KMS-11 (cell line): ENCODE results near the gene NRM.

Experiments used
- H2AFZ ChIP-seq: fragments of 200-600 bp; sonication (generic); 2 replicates; pipeline ENCODE4 v1.6.1; 2016; ENCODE audit warnings: antibody characterized with exemption, mixed run types, low read depth
- H3K27ac ChIP-seq: fragments of 200-600 bp; sonication (generic); 2 replicates; pipeline ENCODE4 v1.6.1; 2016; ENCODE audit warnings: mild to moderate bottlenecking, mixed run types
- H3K27me3 ChIP-seq: fragments of 200-600 bp; sonication (generic); 2 replicates; pipeline ENCODE4 v1.6.1; 2017; ENCODE audit warnings: mild to moderate bottlenecking, low read depth, mixed run types, moderate library complexity; ENCODE audit not compliant: insufficient read depth
- H3K36me3 ChIP-seq: fragments of 200-600 bp; sonication (generic); 2 replicates; pipeline ENCODE4 v1.6.1; 2017; ENCODE audit warnings: mild to moderate bottlenecking, mixed run types; ENCODE audit not compliant: insufficient read depth
- H3K4me1 ChIP-seq: fragments of 200-600 bp; sonication (generic); 2 replicates; pipeline ENCODE4 v1.6.1; 2016; ENCODE audit warnings: mild to moderate bottlenecking, low read depth, mixed run types; ENCODE audit not compliant: poor library complexity, severe bottlenecking
- H3K4me2 ChIP-seq: fragments of 200-600 bp; sonication (generic); 2 replicates; pipeline ENCODE4 v1.7.0; 2016; ENCODE audit warnings: mild to moderate bottlenecking, mixed run types
- H3K4me3 ChIP-seq: fragments of 200-600 bp; sonication (generic); IDR thresholded peaks from 2 replicates; pipeline ENCODE4 v1.6.1; 2017; ENCODE audit warnings: low read depth, low read length, mixed read lengths; ENCODE audit not compliant: insufficient read depth
- H3K79me2 ChIP-seq: fragments of 200-600 bp; sonication (generic); 2 replicates; pipeline ENCODE4 v1.6.1; 2016; ENCODE audit warnings: low read depth, mixed run types; ENCODE audit not compliant: insufficient read depth
- H3K9ac ChIP-seq: fragments of 200-600 bp; sonication (generic); 2 replicates; pipeline ENCODE4 v1.6.1; 2016; ENCODE audit warnings: mild to moderate bottlenecking, mixed run types
- H4K20me1 ChIP-seq: fragments of 200-600 bp; sonication (generic); 2 replicates; pipeline ENCODE4 v1.6.1; 2016; ENCODE audit warnings: mild to moderate bottlenecking, mixed run types; ENCODE audit not compliant: insufficient read depth
- TF ChIP-seq, protein P1 (sequence below): fragments of 200-600 bp; sonication (generic); conservative IDR thresholded peaks from 2 replicates; pipeline ENCODE4 v1.6.1; 2017; ENCODE audit warnings: low read depth, mild to moderate bottlenecking, antibody characterized with exemption, low read length, moderate library complexity, mixed read lengths

NRM gene

DNA sequence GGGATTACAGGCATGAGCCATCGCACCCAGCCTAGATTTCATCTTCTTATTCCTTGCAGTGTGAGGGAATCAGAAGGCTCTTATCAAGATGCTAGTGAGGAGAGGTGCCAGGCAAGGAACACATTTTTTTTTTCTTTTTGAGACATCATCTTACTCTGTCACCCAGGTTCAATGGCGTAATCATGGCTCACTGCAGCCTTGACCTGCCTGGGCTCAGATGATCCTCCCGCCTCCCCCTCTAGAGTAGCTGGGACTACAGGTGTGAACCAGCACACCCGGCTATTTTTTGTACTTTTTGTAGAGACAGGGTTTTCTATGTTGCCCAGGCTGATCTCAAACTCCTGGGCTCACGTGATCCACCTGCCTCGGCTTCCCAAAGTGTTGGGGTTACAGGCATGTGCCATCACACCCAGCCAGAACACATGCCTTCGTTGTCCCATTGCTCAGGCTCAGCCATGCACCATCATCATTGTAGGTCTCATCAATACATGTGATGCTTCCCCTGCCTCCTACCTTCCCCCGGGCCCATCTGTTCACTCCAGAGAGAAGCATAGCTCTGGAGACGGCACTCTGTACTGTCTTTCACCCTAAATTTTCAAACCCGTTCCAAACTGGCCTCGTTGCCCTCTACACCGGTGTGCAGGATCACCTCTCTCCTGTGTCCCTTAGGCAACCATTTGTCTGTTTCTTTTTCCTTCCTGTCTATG lies 41.6 kb upstream of the NRM start:
- Histone ChIP-seq H4K20me1 (no peaks in the 10 kb centered on the region), H3K27me3 (no peaks in the 10 kb centered on the region), H3K79me2 (no peaks in the 10 kb centered on the region), H3K9ac (no peak overlapping the region), H3K36me3 (no peaks in the 10 kb centered on the region), H3K27ac (no peak overlapping the region), H2AFZ (no peak overlapping the region), H3K4me3 (no peak overlapping the region), H3K4me1 (peaks cover 16% of the 10 kb centered on the region), H3K4me2 (no peak overlapping the region)
- TF ChIP-seq, protein P1, sequence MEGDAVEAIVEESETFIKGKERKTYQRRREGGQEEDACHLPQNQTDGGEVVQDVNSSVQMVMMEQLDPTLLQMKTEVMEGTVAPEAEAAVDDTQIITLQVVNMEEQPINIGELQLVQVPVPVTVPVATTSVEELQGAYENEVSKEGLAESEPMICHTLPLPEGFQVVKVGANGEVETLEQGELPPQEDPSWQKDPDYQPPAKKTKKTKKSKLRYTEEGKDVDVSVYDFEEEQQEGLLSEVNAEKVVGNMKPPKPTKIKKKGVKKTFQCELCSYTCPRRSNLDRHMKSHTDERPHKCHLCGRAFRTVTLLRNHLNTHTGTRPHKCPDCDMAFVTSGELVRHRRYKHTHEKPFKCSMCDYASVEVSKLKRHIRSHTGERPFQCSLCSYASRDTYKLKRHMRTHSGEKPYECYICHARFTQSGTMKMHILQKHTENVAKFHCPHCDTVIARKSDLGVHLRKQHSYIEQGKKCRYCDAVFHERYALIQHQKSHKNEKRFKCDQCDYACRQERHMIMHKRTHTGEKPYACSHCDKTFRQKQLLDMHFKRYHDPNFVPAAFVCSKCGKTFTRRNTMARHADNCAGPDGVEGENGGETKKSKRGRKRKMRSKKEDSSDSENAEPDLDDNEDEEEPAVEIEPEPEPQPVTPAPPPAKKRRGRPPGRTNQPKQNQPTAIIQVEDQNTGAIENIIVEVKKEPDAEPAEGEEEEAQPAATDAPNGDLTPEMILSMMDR = no peak

DNA sequence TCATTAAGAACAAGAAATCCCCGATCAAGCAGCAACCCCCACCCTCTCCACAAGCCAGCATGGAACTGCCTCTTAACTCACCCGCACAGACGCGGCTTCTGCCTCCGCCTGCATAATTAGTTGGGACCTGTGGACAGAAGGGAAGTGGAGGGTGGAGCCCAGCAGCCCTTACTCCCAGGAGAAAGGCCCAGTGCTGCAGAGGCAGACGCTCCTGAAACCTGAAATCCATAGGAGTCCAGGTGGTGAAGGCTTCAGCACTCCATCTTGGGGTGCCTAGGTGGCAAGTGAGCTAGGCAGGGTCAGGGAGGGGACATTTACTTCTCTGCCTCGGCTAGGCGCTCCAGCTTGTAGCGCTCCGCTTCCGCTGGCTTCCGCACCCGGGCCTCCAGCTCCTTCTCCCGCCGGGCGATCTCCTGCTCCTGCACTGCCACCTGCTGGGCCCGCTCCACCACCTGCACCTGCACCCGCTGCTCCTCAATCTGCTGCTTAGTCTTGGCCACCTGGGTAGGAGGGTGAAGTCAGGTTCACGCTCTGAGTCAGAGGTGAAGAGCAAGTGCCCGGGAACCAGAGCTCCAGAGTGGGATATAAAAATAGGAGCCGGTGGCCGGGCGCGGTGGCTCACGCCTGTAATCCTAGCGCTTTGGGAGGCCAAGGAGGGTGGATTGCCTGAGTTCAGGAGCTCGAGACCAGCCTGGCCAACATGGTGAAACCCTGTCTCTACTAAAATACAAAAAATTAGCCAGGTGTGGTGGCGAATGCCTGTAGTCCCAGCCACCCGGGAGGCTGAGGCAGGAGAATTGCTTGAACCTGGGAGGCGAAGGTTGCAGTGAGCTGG lies 40.0 kb upstream of the NRM start:
- H3K36me3 ChIP-seq = no peaks in the 10 kb centered on the region

DNA sequence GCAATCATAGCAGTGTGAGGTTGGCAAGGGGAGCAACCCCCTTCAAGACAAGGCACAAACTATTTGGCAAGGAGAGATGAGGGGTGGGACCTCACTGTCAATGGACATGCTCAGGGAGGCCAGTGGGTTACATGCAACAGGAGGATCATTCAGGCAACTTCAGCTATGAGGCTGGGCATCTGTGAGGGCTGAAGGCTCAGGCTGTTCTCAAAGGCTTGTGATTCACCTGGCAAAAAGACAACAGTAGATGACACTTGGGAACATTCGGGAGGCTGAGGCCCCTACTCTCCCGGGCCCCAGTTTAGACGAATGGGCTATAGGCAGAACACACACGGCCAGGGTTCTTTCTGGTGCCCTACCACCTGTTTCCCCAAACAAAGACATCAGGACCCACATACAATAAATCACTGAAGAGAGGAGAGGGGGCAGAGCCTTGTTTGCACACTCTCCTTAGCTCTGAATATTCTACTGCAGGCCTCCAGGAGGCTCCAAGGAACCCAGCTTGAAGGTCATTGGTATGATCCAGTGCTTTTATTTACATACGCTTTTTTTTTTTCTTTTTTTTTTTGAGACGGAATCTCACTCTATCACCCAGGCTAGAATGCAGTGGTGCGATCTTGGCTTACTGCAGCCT lies 37.3 kb upstream of the NRM start:
- Histone ChIP-seq H3K27me3 (no peaks in the 10 kb centered on the region), H4K20me1 (peaks cover 20% of the 10 kb centered on the region), H2AFZ (no peak overlapping the region), H3K27ac (no peak overlapping the region), H3K4me1 (peaks cover 32% of the 10 kb centered on the region), H3K4me2 (no peak overlapping the region), H3K4me3 (no peak overlapping the region), H3K36me3 (peaks cover 9% of the 10 kb centered on the region; the same call in 1 of the 2 replicates), H3K79me2 (peaks cover 18% of the 10 kb centered on the region), H3K9ac (no peak overlapping the region)
- TF ChIP-seq, protein P1 = no peak

More for the DNA sequence above, 40.0 kb upstream of the NRM start:
- Histone ChIP-seq H4K20me1 (no peaks in the 10 kb centered on the region), H3K27me3 (no peaks in the 10 kb centered on the region), H3K9ac (no peak overlapping the region), H3K79me2 (no peaks in the 10 kb centered on the region), H3K27ac (no peak overlapping the region), H2AFZ (peak overlapping the region; percentile 14; the same call in 1 of the 2 replicates), H3K4me3 (no peak overlapping the region), H3K4me1 (peaks cover 13% of the 10 kb centered on the region), H3K4me2 (peak overlapping the region; percentile 41; the same call in 1 of the 2 replicates)
- TF ChIP-seq, protein P1 = peak; percentile 60

DNA sequence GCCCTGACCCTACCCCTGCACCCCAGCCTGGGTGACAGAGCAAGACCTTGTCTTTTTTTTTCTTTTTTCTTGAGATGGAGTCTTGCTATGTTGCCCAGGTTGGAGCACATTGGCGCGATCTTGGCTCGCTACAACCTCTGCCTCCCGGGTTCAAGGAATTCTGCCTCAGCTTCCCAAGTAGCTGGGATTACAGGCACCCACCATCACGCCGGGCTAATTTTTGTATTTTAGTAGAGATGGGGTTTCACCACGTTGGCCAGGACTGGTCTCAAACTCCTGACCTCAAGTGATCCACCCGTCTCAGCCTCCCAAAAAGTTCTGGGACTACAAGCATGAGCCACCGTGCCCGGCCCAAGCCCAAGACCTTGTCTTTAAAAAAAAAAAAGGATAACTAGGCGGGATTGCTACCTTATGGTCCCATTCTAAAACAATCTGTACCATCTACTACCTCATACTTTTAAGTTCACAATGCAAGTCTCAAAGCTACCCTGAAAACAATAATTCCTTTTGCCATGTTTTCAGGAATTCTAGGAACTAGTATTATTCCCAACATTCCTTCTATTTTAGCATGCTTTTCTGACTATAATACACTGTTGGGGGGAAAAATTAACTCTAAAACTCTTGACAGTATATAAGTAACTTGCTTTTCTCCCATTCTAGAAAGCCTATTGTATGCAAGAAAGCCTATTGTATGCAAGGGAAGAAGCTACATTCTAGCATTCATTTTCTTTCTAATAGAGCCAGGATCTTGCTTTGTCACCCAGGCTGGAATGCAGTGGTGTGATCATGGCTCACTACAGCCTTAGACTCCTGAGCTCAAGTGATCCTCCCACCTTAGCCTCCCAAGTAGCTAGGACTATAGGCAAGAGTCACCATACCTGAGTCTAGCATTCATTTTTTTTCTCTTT lies 36.0 kb upstream of the NRM start:
- H4K20me1 ChIP-seq = peaks cover 33% of the 10 kb centered on the region
- peaks cover 20% of the 10 kb centered on the region; the same call in 1 of the 2 replicates for H3K36me3 ChIP-seq
- no peak overlapping the region for H3K4me3 ChIP-seq
- peaks cover 31% of the 10 kb centered on the region for H3K79me2 ChIP-seq
- H3K27me3 ChIP-seq = no peaks in the 10 kb centered on the region
- peaks cover 39% of the 10 kb centered on the region for H3K4me1 ChIP-seq
- TF ChIP-seq, protein P1 = no peak
- peak overlapping the region; percentile 19; the same call in 1 of the 2 replicates for H3K27ac ChIP-seq
- H2AFZ ChIP-seq = no peak overlapping the region
- H3K4me2 ChIP-seq = no peak overlapping the region
- H3K9ac ChIP-seq = no peak overlapping the region
